ENCODE data around the gene RAPGEF1.
A peak's percentile ranks its signal among the peaks of the same experiment; 100 is the strongest.
"Not testable (repeated sequence)": the region's sequence is repeated elsewhere in the genome, so short reads cannot be mapped to it uniquely, and the experiment has no call there.

RAPGEF1 gene

DNA sequence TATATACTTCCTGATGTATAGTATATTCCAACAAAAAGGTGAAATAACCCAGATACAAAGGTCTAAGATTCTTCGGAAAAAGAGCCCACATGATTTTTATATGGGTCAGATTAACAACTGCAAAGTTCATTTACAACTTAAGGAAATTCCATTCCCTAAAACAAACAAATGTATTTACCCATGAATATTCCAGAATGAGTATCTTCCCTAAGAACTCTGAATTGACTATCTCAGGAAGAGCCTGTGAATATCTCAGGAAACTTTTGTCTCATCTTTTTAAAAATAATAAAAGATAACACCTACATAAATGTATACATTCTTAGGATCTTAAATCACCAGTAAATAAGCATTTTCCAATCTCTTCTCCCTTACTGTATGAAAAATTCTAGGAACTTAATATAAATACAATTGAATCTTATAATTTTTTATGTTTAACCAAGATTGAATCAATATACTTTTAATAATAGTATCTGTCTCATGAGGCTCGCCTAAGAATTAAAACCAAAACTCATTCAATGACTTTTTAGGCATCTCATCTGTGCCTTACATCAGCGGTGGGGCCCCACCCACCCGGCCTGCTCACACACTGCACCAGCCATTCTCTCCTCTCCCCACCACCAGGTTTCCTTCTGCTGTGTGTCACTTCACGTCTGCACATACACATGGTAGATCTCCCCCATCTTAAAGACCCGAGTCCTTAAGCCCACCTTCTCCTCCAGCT lies 78.1 kb downstream of the RAPGEF1 start:
- no peak overlapping the region for H3K4me3 ChIP-seq (ENCODE audit: low read length)
- no peak for DNase-seq (ENCODE audit: low read depth)
- H3K4me1 ChIP-seq (ENCODE audit: control insufficient read depth, insufficient read depth, low read length) = peaks cover 17% of the 10 kb centered on the region

DNA sequence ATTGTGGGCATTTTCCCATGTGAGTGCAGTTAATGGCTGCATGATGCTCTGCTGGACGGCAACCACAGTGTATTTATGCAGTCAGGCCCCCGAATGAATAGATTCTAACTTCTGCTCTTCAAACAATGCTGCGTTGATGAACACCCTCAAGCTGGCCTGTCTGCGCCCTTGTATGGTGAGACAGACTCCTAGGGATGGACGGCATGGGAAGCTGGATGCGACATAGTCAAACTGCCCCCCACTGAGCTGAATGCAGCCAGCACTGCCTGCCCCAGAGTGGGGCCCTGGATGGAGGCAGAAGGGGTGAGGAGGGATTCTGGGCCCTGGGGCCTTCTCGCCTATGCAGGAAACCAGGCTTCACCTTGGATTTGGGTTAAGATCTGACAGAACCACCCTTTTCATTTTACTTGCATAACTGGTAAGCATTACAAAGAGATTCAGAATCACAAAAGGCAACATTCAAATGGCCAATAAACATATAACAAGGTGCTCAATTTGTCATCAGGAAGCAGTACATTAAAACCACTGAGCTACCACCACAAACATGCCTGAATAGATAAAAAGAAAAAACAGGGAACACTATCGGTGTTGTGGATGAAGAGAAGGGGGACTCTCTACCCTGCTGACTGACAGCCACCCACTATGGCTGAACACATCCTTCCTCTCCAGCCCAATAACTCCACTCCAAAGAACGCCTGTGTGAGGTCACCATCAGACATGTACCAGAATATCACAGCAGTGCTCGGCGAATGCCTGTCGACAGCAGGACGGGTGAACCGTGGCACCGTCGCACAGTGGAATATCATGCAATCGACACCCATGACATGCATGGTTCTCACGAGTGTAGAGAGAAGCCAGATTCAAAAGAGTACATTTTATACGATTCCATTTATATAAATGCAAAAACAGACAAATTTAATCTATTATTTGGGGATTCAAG lies 79.1 kb downstream of the RAPGEF1 start:
- Histone ChIP-seq H3K9me3 (ENCODE audit: control insufficient read depth, low read length) (no peaks in the 10 kb centered on the region), H3K4me3 (ENCODE audit: low read length) (no peak overlapping the region), H3K36me3 (ENCODE audit: control insufficient read depth, insufficient read depth, low read length, severe bottlenecking) (no peaks in the 10 kb centered on the region), H3K4me1 (ENCODE audit: control insufficient read depth, insufficient read depth, low read length) (peaks cover 27% of the 10 kb centered on the region), H3K27me3 (replicated peaks; ENCODE audit: control insufficient read depth, insufficient read depth, low read length) (no peaks in the 10 kb centered on the region), H3K9ac (ENCODE audit: low read length) (no peak overlapping the region)
- no peak for DNase-seq (ENCODE audit: low read depth)

More for the DNA sequence above, 78.1 kb downstream of the RAPGEF1 start:
- no peaks in the 10 kb centered on the region for H3K9me3 ChIP-seq (ENCODE audit: control insufficient read depth, low read length)
- H3K9ac ChIP-seq (ENCODE audit: low read length) = no peak overlapping the region
- no peaks in the 10 kb centered on the region for H3K36me3 ChIP-seq (ENCODE audit: control insufficient read depth, insufficient read depth, low read length, severe bottlenecking)
- no peaks in the 10 kb centered on the region for H3K27me3 ChIP-seq (replicated peaks; ENCODE audit: control insufficient read depth, insufficient read depth, low read length)

DNA sequence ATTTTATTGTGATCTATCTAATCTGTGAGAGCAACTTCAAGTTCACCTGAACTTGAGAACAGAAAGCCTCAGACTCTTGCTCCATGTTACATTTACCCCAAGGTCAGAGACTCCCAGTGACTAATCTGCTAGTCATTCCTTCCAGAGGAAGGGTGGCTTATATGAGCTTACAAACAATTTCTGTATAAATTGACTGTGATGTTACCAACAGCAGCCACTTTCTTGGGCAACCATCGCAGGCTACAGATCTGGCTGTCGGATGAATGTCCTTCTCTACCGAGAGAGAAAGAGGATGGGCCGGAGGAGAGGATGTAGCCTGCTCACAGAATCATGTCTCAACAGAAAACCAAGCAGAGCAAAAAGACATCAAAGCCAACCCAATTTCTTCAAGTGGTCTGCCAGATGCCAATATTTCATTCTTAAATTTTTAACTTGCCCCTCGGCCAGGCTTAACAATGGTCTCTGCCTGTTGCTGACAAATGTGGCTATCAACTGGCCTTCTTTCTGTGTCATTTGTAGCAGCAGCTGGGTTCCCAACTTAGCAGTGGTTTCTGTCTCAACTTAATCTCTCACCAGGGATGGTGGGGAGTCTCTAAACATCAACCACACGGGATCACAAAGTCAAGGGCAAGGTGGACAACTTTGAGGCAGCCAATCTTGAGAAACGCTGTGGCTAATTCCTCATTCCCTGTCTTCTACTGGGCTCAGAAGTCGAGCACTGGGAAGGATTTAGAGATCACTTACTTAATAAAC lies 81.3 kb downstream of the RAPGEF1 start:
- no peaks in the 10 kb centered on the region for H3K9me3 ChIP-seq (ENCODE audit: control insufficient read depth, low read length)
- DNase-seq (ENCODE audit: low read depth) = peak; percentile 89
- no peaks in the 10 kb centered on the region for H3K27me3 ChIP-seq (replicated peaks; ENCODE audit: control insufficient read depth, insufficient read depth, low read length)
- no peak overlapping the region for H3K9ac ChIP-seq (ENCODE audit: low read length)
- H3K4me3 ChIP-seq (ENCODE audit: low read length) = no peak overlapping the region
- no peaks in the 10 kb centered on the region for H3K36me3 ChIP-seq (ENCODE audit: control insufficient read depth, insufficient read depth, low read length, severe bottlenecking)
- peaks cover 34% of the 10 kb centered on the region for H3K4me1 ChIP-seq (ENCODE audit: control insufficient read depth, insufficient read depth, low read length)

DNA sequence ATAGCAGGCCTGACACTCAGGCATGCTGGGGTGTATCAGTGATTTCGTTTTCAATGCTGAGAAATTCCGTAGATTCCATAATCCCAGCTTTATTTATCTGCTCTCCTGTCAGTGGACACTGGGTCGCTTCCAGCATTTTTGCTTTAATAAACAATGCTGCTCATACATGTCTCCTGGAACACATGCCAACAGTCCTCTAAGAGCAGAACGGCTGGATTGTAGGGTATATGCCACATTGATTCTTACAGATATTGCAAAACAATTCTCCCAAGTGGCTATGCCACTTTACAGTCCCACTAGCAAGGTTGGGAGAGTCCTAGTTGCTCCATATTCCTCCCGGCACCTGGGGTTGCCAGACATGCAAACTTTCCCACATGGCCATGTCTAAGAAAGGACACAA lies 81.9 kb downstream of the RAPGEF1 start:
- peak; percentile 71 for DNase-seq (ENCODE audit: low read depth)
- H3K9ac ChIP-seq (ENCODE audit: low read length) = no peak overlapping the region
- no peaks in the 10 kb centered on the region for H3K27me3 ChIP-seq (replicated peaks; ENCODE audit: control insufficient read depth, insufficient read depth, low read length)
- no peaks in the 10 kb centered on the region for H3K36me3 ChIP-seq (ENCODE audit: control insufficient read depth, insufficient read depth, low read length, severe bottlenecking)
- peaks cover 34% of the 10 kb centered on the region for H3K4me1 ChIP-seq (ENCODE audit: control insufficient read depth, insufficient read depth, low read length)
- no peaks in the 10 kb centered on the region for H3K9me3 ChIP-seq (ENCODE audit: control insufficient read depth, low read length)
- H3K4me3 ChIP-seq (ENCODE audit: low read length) = no peak overlapping the region

DNA sequence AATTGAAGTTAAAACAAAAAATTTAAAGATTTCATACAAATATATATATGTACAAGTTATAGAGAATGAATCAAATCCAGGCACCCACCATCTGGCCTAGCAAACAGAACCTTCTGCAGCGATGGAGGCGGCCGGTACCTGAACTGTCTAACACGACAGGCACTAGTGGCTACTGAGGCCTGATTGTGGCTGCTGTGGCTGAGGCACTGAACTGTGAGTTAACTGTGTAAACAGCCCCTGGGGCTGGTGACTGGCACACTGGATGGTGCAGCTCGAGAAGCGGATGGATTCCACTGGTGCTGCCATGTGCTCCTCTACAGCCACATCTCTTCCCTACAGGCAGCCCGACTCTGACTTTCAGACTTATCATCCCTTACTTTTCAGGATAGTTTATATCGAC lies 82.4 kb downstream of the RAPGEF1 start:
- peaks cover 34% of the 10 kb centered on the region for H3K4me1 ChIP-seq (ENCODE audit: control insufficient read depth, insufficient read depth, low read length)
- no peak overlapping the region for H3K4me3 ChIP-seq (ENCODE audit: low read length)
- no peak overlapping the region for H3K9ac ChIP-seq (ENCODE audit: low read length)
- H3K9me3 ChIP-seq (ENCODE audit: control insufficient read depth, low read length) = no peaks in the 10 kb centered on the region
- DNase-seq (ENCODE audit: low read depth) = no peak
- no peaks in the 10 kb centered on the region for H3K27me3 ChIP-seq (replicated peaks; ENCODE audit: control insufficient read depth, insufficient read depth, low read length)
- H3K36me3 ChIP-seq (ENCODE audit: control insufficient read depth, insufficient read depth, low read length, severe bottlenecking) = no peaks in the 10 kb centered on the region

DNA sequence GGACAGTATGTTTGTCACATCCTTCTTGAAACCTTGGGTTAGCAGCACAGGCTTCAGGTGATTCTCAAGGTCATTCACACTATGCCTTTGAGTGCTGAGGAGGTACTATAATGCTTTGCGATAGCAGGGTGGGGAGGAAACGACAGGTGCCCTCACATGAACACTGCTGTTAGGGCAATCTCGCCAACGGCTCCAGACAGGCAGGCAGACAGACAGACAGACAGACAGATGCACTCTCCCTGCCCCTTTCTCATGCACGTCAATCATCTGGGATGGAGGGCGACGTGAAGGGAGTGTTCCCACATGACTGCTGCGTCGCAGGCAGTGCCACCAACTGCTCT lies 82.9 kb downstream of the RAPGEF1 start:
- H3K4me1 ChIP-seq (ENCODE audit: control insufficient read depth, insufficient read depth, low read length) = peaks cover 34% of the 10 kb centered on the region
- no peaks in the 10 kb centered on the region for H3K27me3 ChIP-seq (replicated peaks; ENCODE audit: control insufficient read depth, insufficient read depth, low read length)
- no peaks in the 10 kb centered on the region for H3K36me3 ChIP-seq (ENCODE audit: control insufficient read depth, insufficient read depth, low read length, severe bottlenecking)
- no peak overlapping the region for H3K4me3 ChIP-seq (ENCODE audit: low read length)
- no peak overlapping the region for H3K9ac ChIP-seq (ENCODE audit: low read length)
- no peak for DNase-seq (ENCODE audit: low read depth)
- H3K9me3 ChIP-seq (ENCODE audit: control insufficient read depth, low read length) = no peaks in the 10 kb centered on the region

DNA sequence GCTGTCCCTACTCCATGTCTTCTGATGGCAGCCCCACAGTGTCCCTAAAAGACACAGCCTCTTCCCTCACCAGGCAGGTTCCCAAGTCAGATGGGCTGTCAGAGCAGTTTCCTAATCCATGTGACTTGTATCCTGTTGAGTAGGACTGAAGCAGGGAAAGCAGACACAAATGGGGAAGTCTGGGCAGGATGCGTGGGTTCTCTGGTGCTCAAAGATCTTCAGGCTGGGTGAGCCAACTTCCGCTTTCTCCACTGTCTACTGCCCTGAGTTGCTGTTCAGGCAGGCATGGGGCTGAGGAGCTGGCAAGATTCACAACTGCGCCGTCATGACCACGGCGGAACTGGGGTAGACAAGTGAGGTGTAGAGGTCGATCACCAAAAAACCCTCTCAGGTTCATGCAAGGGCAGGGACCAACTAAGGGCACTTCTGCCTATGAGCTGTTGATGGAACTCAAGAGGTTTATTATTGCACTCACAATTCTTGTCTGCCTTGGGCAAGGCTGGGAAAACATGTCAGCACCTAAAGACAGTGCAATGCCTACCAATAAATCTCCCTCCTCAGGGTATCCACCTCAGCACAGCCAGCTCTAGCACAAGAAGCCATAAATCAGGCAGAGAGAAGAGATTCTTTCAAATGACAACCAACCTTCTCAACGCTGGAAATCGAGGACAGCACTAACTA lies 83.4 kb downstream of the RAPGEF1 start:
- H3K27me3 ChIP-seq (replicated peaks; ENCODE audit: control insufficient read depth, insufficient read depth, low read length) = no peaks in the 10 kb centered on the region
- no peak for DNase-seq (ENCODE audit: low read depth)

DNA sequence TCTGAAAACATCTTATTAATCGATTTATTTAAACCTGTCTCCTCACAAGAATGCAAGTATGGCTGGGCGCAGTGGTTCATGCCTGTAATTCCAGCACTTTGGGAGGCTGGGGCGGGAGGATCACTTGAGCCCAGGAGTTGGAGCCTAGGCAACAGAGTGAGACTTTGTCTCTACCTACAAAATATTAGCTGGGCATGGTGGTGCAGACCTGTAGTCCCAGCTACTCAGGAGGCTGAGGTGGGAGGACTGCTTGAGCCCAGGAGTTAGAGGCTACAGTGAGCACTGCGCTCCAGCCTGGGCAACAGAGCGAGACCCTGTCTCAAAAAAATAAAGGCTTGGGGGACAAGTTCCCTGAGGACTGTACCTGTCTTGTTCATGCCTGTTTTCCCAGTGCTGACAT lies 85.5 kb downstream of the RAPGEF1 start:
- DNase-seq (ENCODE audit: low read depth); H3K9ac ChIP-seq (ENCODE audit: low read length); H3K27me3 ChIP-seq (replicated peaks; ENCODE audit: control insufficient read depth, insufficient read depth, low read length); H3K36me3 ChIP-seq (ENCODE audit: control insufficient read depth, insufficient read depth, low read length, severe bottlenecking); H3K4me3 ChIP-seq (ENCODE audit: low read length); H3K9me3 ChIP-seq (ENCODE audit: control insufficient read depth, low read length): not testable (repeated sequence)
- peaks cover 57% of the 10 kb centered on the region for H3K4me1 ChIP-seq (ENCODE audit: control insufficient read depth, insufficient read depth, low read length)

More for the DNA sequence above, 83.4 kb downstream of the RAPGEF1 start:
- no peak overlapping the region for H3K9ac ChIP-seq (ENCODE audit: low read length)
- no peaks in the 10 kb centered on the region for H3K9me3 ChIP-seq (ENCODE audit: control insufficient read depth, low read length)
- H3K4me3 ChIP-seq (ENCODE audit: low read length) = no peak overlapping the region
- no peaks in the 10 kb centered on the region for H3K36me3 ChIP-seq (ENCODE audit: control insufficient read depth, insufficient read depth, low read length, severe bottlenecking)
- H3K4me1 ChIP-seq (ENCODE audit: control insufficient read depth, insufficient read depth, low read length) = peaks cover 39% of the 10 kb centered on the region

DNA sequence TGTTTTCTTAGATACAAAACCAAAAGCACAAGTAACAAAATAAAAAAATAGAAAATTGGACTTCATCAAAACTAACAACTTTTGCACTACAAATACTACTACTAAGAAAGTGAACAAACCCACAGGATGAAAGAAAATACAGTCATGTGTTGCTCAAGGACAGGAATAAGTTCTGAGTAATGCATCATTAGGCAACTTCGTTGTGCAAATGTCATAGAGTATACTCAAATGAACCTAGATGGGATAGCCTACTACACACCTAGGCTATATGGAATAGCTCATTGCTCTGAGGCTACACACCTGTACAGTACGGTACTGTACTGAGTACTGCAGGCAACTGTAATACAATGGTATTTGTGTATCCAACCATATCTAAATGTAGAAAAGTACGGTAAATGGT lies 88.3 kb downstream of the RAPGEF1 start:
- peak overlapping the region; percentile 33 for H3K9ac ChIP-seq (ENCODE audit: low read length)
- no peaks in the 10 kb centered on the region for H3K9me3 ChIP-seq (ENCODE audit: control insufficient read depth, low read length)
- H3K4me1 ChIP-seq (ENCODE audit: control insufficient read depth, insufficient read depth, low read length) = peaks cover 40% of the 10 kb centered on the region
- no peaks in the 10 kb centered on the region for H3K36me3 ChIP-seq (ENCODE audit: control insufficient read depth, insufficient read depth, low read length, severe bottlenecking)
- peak; percentile 72 for DNase-seq (ENCODE audit: low read depth)
- H3K4me3 ChIP-seq (ENCODE audit: low read length) = peak overlapping the region; percentile 46
- no peaks in the 10 kb centered on the region for H3K27me3 ChIP-seq (replicated peaks; ENCODE audit: control insufficient read depth, insufficient read depth, low read length)

DNA sequence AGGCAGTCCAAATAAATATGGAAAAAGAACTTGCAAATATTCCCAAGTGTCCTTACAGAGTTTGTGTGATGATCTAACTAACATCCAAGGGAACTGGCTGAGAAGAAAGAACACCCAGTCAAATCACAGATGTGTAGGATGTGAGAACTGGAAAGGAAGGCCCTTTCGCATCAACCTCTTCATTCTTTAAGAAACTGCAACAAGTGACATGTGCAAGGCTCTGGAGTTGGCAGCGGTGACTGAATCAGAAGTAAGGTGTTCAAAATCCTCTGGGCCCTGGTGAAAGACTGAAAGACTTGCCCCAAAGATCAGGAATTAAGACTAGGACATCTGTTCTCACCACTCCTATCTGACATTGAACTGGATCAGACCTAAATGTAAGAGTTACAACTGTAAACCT lies 88.7 kb downstream of the RAPGEF1 start:
- H3K9me3 ChIP-seq (ENCODE audit: control insufficient read depth, low read length) = no peaks in the 10 kb centered on the region
- DNase-seq (ENCODE audit: low read depth) = no peak
- no peaks in the 10 kb centered on the region for H3K27me3 ChIP-seq (replicated peaks; ENCODE audit: control insufficient read depth, insufficient read depth, low read length)
- H3K4me1 ChIP-seq (ENCODE audit: control insufficient read depth, insufficient read depth, low read length) = peaks cover 36% of the 10 kb centered on the region
- H3K4me3 ChIP-seq (ENCODE audit: low read length) = peak overlapping the region; percentile 46
- peak overlapping the region; percentile 33 for H3K9ac ChIP-seq (ENCODE audit: low read length)
- H3K36me3 ChIP-seq (ENCODE audit: control insufficient read depth, insufficient read depth, low read length, severe bottlenecking) = no peaks in the 10 kb centered on the region
